Kidney (tissue), 14 donors: Measurements from ENCODE around the gene WNT2. TPM values are rescaled to one million over a fixed set of nuclear protein-coding genes. Genes with fewer than 3 reads are reported as not detected.

Source experiments
- DNase-seq, 5 donors: peaks; one replicate each; pipeline ENCODE4 v3.0.0-alpha.2; 2013 to 2020
- FAIRE-seq: peaks from 2 replicates; lab custom pipeline; 2012; peaks lifted over from hg19 to GRCh38; lab: Jason Lieb, UNC
- H3K27ac ChIP-seq, 2 donors: one replicate each; pipeline ENCODE4 v1.7.0; 2013; ENCODE audit warnings: low read depth in 2 of 2, low read length in 2 of 2, inconsistent platforms in 1 of 2
- H3K27me3 ChIP-seq: one replicate; pipeline ENCODE4 v1.7.1; 2013; ENCODE audit warnings: low read length, inconsistent platforms; ENCODE audit not compliant: control insufficient read depth, insufficient read depth
- H3K36me3 ChIP-seq, 3 donors: one replicate each; pipeline versions ENCODE4 v1.7.0 to v1.7.1; 2013; ENCODE audit warnings: low read length in 3 of 3, control low read depth in 1 of 3, inconsistent platforms in 1 of 3; ENCODE audit not compliant: insufficient read depth in 3 of 3, control insufficient read depth in 2 of 3
- H3K4me1 ChIP-seq, 3 donors: one replicate each; pipeline versions ENCODE4 v1.7.0 to v1.7.1; 2013; ENCODE audit warnings: low read length in 3 of 3, inconsistent platforms in 1 of 3, low read depth in 1 of 3; ENCODE audit not compliant: control insufficient read depth in 2 of 3, insufficient read depth in 2 of 3
- H3K4me3 ChIP-seq, 3 donors: one replicate each; pipeline versions ENCODE4 v1.7.0 to v1.8.1; 2013; ENCODE audit warnings: low read length in 3 of 3, control low read depth in 1 of 3, inconsistent platforms in 1 of 3
- H3K9ac ChIP-seq, 3 donors: one replicate each; pipeline versions ENCODE4 v1.7.0 to v1.7.1; 2013; ENCODE audit warnings: low read length in 3 of 3, control low read depth in 1 of 3, inconsistent platforms in 1 of 3
- H3K9me3 ChIP-seq, 3 donors: one replicate each; pipeline versions ENCODE4 v1.7.0 to v1.7.1; 2013; ENCODE audit warnings: low read length in 3 of 3, control low read depth in 1 of 3, inconsistent platforms in 1 of 3; ENCODE audit not compliant: control insufficient read depth in 2 of 3, insufficient read depth in 1 of 3
- CTCF ChIP-seq: IDR thresholded peaks from 3 replicates; pipeline ENCODE4 v1.5.1; 2012; ENCODE audit warnings: mild to moderate bottlenecking, moderate library complexity, borderline replicate concordance; ENCODE audit not compliant: insufficient read depth; ENCODE audit errors: extremely low read depth
- intact Hi-C: fragments of 100-400 bp; cut with DNase I; formaldehyde crosslinking; loops from one replicate; pipeline ENCODE4 v1.11.1; 2022
- polyA plus RNA-seq: library from polyadenylated mRNA; stranded (reverse); fragments of 350-450 nt; fragmentation: Illumina TruSeq; extraction: RNeasy Lipid Tissue Mini Kit (QIAGEN cat#74804); gene quantifications from one replicate; pipeline ENCODE4 v1.2.3, GENCODE V29; 2014; ENCODE audit warnings: low read depth, low replicate concordance; ENCODE audit not compliant: insufficient read depth
- total RNA-seq: library from RNA; stranded (reverse); fragmentation: NEBNext Ultra II Directional; extraction: Animal tissue kit (Norgen Biotek cat#: 25700); gene quantifications from one replicate; pipeline ENCODE4 v1.2.1, GENCODE V29; 2021
- donor health status: control.
- donor health status: control.
- donor health status: control.
- donor health status: control.
- donor health status: control.
- donor health status: DM: yes; HTN: yes; CAD: no.
- donor health status: Normal renal cell carcinoma (clear cell type).

WNT2 gene
- total and polyA plus RNA-seq, 2 donors from 2014 or later = 0.49 to 0.57 TPM

- Histone ChIP-seq H3K9me3 (no peaks in the 10 kb centered on the region), H3K4me3 (no peak overlapping the region), H3K9ac (no peak overlapping the region), H3K27ac (no peak overlapping the region), H3K4me1 (no peaks in the 10 kb centered on the region), H3K27me3 (no peaks in the 10 kb centered on the region), H3K36me3 (no peaks in the 10 kb centered on the region)
- no peak for TF ChIP-seq CTCF
- DNase-seq (no peak), FAIRE-seq (no peak)
- intact Hi-C loops = no loop called here
Measured at GRCh38 chr7:117243390-117243789, 79.5 kb downstream of the WNT2 start.

- no peak overlapping the region for H3K4me3 ChIP-seq
- no peak overlapping the region for H3K9ac ChIP-seq
- no peaks in the 10 kb centered on the region for H3K27me3 ChIP-seq
- no peak for TF ChIP-seq CTCF
- no peaks in the 10 kb centered on the region for H3K4me1 ChIP-seq
- intact Hi-C loops = no loop called here
- DNase-seq (no peak), FAIRE-seq (no peak)
- H3K27ac ChIP-seq = no peak overlapping the region
- H3K36me3 ChIP-seq = no peaks in the 10 kb centered on the region
- no peaks in the 10 kb centered on the region for H3K9me3 ChIP-seq
Measured at GRCh38 chr7:117241088-117241487, 81.8 kb downstream of the WNT2 start.

GRCh38 chr7:117238937-117239336, 83.9 kb downstream of the WNT2 start:
- DNase-seq = no peak
- no peak for TF ChIP-seq CTCF
- H3K27ac ChIP-seq = no peak overlapping the region
- H3K4me1 ChIP-seq = no peaks in the 10 kb centered on the region
- H3K4me3 ChIP-seq = no peak overlapping the region
- no peaks in the 10 kb centered on the region for H3K27me3 ChIP-seq
- H3K9me3 ChIP-seq = no peaks in the 10 kb centered on the region
- H3K36me3 ChIP-seq = no peaks in the 10 kb centered on the region
- FAIRE-seq = no peak
- intact Hi-C loops = no loop called here
- H3K9ac ChIP-seq = no peak overlapping the region

- no peak overlapping the region for H3K4me3 ChIP-seq
- TF ChIP-seq CTCF = no peak
- no peaks in the 10 kb centered on the region for H3K27me3 ChIP-seq
- no peak for DNase-seq
- H3K9me3 ChIP-seq = no peaks in the 10 kb centered on the region
- intact Hi-C loops = no loop called here
- no peaks in the 10 kb centered on the region for H3K36me3 ChIP-seq
- no peak overlapping the region for H3K9ac ChIP-seq
- no peak overlapping the region for H3K27ac ChIP-seq
- FAIRE-seq = no peak
- no peaks in the 10 kb centered on the region for H3K4me1 ChIP-seq
Measured at GRCh38 chr7:117238472-117238871, 84.4 kb downstream of the WNT2 start.
